NCI-H526 treated with DMSO at 0.1 percent for 48 hours (cell line): ENCODE data around the gene PHF23.
"Not testable (repeated sequence)": the region's sequence is repeated elsewhere in the genome, so short reads cannot be mapped to it uniquely, and the experiment has no call there.

Experiments
- DNase-seq: peaks from one replicate; lab custom pipeline; 2025; lab: John Stamatoyannopoulos, UW

Gene PHF23

DNA sequence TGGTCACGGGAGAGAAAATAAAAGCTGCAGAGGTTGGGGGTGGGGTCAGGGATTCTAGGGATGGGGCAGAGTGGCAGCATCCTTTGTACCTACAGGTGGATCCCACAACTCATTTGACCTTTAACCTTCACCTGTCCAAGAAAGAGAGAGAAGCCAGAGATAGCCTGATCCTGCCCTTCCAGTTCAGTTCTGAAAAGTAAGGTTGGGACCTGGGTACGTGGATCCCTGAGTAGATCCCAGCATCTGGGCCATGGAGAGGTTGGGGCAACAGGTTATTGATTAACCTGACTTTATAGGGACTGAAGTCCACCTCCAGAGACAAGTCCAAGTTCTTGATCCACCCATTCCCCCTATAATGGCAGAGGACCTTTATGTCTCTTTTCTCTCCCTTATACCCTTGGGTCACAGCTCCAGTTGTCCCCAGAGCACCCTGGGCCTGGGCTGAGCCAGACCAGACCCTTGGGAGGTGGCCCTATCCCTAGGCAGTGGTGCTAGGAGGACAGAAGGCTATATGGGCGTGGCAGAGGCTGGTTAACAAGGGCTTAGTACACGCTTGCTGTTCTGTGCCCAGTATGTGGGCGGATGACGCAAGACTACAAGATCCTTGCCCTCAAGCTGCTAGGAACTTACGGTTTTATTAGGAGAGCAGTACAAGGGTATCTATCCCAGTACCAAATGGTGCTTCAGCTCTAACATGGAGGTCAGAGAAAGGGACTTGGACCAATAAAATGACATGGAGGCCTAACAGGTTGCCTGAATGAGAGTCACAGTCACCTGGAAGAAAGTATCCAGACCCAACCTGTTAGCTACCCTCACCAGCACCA is 19.7 kb upstream of the PHF23 start:
- DNase-seq: no peak

DNA sequence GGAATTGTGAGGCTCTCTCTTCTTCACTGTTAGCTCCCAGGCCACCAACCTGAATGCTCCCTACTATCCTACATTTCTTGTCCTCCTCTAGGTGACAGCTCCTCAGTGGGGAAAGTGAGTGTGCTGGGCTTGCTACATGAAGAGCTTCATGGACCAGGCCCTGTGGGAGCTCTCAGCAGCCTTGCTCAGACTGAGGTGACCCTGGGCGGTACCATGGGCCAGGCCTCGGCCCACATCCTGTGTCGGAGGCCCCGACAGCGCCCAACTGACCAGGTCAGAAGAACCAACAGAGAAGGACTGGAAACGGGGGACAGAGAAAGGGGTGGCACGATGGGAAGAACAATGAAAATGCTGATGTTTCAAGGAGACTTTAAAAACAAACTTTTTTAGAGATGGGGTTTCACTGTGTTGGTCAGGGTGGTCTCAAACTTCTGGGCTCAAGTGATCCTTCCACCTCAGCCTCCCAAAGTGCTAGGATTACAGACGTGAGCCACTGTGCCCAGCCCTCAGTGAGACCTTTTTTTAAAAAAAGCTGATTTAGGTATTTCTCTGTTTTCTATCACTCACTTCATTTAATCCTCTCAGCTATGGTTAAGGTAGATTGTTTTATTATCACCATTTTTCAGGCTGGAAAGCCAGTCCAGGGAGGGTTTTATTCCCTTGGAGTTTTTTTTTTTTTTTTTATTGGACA is 17.7 kb upstream of the PHF23 start:
- DNase-seq: no peak

DNA sequence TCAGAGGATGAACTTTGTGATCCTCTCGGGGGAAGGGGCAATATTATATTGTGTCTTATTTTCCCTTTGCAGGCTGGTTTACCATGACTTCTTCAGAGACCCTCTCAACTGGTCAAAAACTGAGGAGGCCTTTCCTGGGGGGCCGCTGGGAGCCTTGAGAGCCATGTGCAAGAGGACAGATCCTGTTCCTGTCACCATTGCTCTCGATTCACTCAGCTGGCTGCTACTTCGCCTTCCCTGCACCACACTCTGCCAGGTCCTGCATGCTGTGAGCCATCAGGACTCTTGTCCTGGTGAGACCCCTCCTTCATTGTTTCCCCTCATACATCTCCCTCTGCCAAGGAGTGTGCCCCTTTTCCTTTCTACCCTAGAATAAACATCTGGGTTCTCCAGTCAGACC is 15.3 kb upstream of the PHF23 start:
- DNase-seq: no peak

DNA sequence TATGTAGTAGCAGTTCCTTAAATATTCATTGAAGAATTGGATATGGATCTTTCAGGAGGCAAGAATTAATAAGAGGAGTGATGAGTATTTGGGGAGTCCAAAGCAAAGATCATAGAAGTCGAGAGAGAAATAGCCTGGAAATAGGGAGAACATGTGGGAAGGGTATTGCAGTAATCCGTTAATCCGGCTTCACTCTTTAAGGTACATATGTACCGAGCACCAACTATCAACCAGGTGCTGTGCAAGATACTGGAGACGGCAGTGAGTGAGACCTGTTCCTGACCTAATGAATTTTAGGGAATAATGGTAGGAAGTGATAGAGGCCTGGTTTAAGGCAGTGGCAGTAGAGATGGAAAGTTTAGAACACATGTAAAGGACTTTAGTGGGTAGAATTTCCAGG is 13.8 kb upstream of the PHF23 start:
- DNase-seq: no peak

DNA sequence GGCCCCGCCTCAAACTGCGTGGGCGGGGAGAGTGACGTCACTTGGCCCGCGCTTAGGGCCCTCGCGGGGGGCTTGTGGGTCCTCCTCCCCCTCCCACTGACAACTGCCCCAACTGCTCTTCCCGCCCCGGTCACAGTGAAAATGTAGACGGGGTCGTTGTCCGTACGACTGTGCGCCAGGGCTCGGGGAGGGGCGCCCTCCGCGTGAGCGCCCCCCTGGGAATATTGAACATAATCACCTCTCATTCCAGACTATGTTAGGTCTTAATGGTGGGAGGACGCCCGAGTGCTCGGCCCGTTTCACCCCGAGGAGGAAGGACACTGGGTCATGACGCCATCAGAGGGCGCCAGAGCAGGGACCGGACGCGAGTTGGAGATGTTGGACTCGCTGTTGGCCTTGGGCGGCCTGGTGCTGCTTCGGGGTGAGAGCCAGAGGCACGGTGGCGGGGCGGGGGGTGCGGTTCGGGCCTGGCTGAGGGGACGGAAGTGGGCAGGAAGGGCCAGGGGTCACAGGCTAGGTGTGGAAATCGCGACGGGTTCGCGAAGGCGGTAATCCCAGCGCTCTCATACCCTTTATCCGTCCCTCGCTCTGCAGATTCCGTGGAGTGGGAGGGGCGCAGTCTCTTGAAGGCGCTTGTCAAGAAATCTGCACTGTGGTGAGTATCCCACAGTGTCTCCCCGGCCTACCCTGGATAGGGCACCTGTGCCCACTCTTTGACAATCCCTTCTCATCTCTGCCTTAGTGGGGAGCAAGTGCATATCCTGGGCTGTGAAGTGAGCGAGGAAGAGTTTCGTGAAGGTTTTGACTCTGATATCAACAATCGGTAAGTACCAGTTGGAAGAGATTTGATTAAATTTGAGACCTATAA is 13.2 kb upstream of the PHF23 start, which contains the start of gene ELP5:
TSS of gene ELP5 (plus strand) at position 40 of the 868 bp plus-strand sequence. CDS start at position 376, 336 bp downstream.
- peak; percentile 72 for DNase-seq

DNA sequence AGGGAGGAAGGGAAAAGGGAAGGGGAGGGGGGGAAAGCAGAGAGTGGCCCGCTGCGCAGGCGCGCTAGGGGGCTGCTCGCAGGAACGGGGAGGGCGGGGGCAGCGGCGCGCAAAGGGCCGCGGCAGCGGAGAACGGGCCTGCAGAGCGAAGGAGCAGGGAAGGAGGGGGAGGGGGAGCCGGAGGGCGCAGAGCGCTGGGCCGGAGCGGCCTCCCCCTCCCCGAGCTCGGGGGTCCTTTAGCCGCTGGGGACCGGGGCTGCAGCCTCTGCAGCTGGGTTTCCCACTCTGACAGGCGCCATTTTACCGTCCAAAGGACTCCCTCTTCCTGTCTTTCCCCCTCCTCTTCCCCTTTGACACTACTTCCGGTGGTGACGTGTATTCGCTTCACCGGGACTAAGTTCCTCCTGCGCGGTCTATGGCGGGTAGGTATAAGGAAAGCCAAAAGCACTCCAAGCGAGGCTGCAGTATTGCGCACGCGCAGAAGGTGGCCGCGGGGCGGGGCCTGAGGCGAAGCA is 12.5 kb upstream of the PHF23 start, which contains the start of gene CTDNEP1:
TSS of gene CTDNEP1 (minus strand) at position 74 of the 515 bp plus-strand sequence. CDS start 438 bp downstream, outside the sequence.
- peak; percentile 94 for DNase-seq

DNA sequence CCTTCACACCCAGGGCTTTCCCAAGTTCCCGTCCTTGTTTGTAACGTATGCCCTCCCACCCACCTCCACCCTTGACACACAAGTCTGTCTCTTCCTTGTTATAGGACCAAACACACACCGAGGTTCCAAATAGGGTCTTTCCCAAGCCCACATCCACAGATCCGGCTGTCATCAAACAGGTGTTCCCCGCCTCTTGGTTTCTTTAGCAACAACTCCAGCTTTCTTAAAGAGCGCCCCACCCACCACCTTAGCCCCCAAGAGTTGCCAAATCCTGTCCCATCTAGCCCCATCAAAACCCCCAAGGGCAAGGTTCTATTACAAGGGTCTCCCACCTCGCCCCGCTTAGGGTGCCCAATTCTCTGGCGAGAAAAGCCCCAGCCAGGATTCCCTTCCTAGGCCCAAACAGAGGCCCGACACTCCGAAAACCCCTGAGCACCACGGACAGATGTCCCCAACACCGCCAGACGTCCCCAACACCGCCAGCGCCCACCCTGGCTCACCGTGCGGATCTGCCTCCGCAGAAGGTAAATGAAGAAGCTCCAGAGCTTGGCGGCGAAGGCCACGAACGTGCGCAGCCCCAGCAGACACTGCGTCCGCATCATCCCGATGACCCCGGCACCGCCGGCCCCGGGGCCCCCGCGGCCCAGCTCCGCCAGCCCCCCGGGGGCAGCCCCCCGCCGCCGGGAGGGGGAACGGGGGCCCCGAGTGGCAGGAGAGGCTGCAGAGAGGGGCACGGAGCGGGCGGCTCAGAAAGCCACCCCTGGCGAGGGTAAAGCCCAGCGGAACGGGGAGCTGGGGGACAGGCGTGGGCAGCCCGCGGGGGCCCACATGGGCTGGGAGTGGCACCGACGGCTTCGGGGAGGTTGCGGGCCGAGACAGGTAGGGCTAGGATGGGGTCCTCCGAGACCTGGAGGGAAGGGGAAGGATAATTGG is 11.7 kb upstream of the PHF23 start:
- DNase-seq: no peak

DNA sequence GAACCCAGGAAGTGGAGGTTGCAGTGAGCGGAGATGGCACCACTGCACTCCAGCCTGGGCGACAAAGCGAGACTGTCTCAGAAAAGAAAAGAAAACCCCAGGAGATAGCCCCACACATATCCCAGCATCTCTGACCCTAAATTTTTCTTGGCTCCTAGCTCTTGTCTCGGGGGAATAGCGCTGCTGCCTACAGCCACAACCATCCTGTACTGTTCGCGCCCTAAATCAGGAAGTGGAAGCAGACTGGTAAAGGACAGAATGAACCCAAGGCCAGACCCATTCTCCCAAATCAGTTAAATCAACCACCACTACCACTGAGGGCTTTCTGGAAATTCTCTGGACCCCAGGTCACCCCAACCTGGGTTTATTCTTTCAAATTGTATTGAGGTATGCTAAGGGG is 10.6 kb upstream of the PHF23 start:
- no peak for DNase-seq

DNA sequence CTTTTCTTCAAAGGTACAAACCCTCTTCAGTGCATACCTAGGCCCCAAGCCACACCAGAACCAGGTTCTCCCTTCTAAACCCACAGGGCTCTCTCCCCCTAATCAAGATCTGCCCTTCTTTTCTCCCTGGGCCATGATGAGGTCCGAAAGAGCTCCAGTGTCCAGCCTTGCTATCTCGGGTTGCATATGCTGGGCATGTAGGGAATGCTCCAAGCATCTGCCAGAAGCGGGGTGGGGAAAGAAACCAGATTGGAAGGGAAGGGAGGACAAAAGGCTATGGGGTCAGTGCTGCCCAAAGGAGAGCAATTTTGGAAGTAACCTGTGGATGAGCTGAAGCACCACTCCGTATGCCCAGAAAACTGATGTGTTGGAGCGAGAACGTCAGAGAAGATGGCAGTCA is 10.0 kb upstream of the PHF23 start:
- DNase-seq: no peak

DNA sequence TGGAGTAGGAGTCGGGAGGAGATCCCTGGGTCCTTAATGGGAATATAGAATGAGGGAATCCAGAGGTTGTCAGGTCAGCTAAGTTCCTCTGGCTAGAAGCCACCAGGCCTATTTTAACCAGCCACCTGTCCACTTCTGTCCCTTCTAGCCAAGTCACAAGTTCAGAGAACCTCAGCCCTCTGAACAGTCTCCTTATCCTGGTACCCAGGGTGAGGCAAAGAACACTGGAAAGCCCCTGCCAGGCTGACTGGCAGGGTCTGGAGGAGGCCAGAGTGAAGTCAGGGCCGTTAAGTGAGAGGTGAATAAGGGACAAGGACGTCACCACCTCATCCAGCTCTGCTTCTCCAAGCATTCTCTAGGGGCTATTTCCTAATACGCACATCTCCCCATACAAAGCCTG is 9.5 kb upstream of the PHF23 start:
- DNase-seq: no peak

DNA sequence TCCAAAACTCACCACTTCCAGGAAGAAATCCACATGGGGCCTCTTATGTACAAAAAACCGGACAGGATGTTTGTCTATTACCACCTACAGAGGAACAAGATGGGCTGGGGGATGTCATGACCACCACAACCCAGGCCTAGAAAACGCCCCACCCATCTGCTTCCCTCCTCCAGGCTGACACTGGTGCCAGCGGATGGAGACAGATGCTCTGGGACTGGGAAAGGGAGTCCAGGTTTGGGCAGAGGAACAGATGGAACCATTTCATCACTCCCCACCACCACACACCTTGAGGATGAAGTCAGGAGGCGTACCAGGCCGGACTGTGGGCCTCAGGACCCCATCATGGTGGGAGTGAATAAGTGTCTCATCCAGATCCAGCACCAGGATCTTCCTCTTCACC is 7.5 kb upstream of the PHF23 start:
- DNase-seq: no peak

DNA sequence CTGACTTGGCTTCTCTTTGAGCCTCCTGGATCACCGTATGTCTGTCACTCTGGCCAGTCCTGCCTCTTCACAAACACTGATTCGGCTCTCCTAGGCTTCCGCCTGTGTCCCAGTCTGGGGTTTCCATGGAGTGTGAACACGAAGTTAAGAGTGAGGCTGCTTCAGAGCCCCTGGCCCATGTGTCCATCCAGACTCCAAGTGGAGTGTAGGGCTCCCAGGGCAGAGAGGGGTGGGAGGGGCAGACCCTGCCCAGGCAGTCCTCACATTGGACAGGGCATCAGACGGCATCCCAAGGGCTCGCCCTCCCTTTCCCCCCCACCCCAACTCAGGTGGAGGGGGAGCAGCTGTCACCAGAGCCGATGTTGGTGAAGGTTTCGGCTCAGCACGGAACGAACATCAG is 4.6 kb upstream of the PHF23 start:
- DNase-seq: not testable (repeated sequence)

DNA sequence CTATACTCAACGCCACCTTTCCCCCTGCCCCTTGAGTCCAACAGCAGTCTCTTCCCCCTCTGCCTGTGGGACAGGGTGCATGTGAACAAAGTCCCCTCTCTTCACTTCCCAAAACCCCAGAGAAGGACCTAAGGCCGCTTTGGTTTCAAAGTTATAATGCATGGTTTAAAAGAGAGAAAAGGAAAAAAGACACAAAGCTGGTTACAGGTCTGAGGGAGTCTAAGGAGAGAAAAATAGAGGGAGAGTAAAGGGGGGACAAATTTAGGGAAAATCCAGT is 4.1 kb upstream of the PHF23 start:
- no peak for DNase-seq

DNA sequence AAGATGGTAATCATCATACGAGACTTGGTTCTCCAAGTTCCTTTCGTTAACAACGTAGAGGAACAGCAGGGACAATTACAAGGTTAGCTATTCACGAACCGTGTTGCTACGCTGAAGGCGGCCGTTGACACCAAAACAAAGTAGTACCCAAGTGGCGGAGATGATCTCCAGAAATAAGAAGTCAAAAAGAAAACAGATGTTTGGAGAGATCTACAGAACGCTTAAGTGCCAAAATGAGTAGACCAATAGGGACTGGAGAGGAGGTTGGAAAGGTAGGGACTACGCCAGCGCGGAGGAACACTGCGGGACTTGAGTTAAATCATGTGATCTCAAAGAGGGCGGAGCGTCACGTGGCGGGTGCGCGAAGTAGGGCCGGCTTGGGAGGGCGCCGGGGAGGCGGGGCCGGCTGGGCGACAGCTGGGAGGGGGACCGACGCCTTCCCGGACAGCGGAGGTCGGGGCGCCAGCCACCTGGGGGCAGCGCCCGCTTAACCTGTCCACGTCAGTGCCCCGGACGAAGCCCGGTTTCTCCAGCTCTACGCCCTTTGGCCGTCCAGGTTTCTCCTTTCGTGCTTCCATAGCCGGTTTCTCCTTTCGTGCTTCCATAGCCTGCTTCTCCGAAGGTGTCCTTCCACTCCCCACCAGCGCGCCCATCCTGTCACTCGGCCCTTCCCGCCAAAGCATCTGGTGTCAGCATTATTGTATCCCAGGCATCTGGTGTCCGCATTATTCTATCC is 3.6 kb upstream of the PHF23 start:
- peak; percentile 72 for DNase-seq

DNA sequence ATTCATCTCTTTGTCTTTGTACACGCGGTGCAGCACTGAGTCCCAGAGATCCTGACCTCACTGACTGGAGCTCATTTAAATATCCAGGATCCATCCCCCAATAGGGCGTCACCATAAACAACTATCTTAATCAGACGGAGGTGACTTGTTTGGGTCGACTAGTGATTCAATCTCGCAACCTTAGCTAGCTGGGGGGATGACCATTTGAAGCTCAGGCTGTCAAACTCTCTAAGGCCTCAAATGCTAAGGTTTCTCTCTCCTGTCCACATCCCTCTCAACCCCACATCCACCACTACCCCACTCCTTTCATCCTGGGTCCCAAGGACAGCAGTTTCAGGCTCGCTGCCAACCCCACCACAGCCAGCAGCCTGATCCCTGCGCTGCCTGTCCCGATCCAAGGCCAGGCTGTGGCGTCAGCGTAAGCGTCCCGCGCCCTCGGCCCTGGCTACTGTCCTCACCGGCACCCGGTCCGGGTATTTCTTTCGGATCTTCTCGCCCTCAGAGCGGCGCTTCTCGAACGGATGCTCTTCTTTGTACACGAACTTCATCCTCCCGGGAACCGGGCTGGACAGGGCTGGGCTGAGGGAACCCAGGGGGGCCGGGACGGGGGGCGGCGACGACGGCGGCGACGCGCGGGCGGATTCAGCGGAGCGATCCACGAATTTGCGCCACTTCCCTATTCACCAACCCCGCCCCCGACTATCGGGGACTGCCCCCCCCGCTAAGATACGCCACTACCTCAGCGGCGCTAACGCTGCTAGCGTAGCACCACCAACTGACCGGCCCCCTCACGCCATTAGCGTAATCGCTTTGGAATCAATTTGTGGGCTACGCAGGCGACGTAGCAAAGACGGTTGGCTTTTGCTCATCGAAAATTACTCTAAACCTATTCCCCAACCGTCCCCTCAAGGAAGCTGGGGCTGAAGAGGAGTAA is 2.8 kb upstream of the PHF23 start, which contains the start of gene GABARAP:
TSS of gene GABARAP (minus strand) at position 667 of the 934 bp plus-strand sequence. CDS start at position 548, 119 bp downstream.
- DNase-seq: peak; percentile 48

DNA sequence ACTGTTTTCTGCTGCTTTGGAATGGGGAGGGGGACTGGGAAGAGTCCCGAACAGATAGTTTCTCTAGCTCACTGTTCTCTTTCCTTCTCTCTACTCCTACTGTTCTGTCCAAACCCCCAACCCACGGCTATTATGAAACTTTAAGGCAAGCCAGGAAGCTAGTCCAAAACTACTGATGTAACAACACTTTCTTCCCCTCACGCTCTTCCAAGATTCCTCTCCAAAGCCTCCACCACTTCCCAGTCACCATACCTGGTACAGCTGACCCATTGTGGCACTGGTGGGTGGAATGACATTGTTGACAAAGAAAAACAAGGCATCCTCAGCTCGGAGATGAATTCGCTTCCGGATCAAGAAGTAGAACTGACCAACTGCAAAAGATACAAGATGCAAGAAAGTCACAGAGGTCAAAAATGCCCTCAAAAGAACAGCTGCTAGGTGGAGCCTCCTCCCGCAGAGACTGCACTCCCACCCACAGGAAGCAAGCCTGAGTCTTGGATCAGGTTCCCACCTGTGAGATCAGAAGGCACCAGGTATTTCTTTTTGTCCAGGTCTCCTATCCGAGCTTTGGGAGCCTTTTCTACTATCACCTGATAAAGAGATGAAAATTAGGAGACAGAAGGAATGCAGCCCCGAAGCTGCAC is 2.0 kb upstream of the PHF23 start:
- DNase-seq: no peak

DNA sequence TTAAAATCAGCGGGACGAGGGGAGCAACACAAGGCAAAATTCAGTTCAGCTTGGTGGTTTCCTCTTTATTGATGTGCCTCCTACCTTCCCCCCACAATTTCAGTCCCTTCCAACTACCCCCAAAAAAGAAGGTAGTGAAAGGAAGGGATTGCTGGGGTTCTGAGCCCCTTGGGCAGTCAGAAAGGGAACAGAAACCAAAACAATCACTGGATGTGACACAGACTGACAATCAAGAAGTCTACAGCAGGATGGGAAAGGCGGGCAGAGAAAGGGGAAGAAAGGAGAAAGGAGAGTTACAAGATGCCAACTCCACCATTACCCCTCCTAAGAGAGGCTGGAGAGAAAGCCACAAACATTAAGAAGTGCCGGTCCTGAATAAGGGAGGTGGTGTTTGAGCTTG is 1.1 kb upstream of the PHF23 start:
- no peak for DNase-seq

DNA sequence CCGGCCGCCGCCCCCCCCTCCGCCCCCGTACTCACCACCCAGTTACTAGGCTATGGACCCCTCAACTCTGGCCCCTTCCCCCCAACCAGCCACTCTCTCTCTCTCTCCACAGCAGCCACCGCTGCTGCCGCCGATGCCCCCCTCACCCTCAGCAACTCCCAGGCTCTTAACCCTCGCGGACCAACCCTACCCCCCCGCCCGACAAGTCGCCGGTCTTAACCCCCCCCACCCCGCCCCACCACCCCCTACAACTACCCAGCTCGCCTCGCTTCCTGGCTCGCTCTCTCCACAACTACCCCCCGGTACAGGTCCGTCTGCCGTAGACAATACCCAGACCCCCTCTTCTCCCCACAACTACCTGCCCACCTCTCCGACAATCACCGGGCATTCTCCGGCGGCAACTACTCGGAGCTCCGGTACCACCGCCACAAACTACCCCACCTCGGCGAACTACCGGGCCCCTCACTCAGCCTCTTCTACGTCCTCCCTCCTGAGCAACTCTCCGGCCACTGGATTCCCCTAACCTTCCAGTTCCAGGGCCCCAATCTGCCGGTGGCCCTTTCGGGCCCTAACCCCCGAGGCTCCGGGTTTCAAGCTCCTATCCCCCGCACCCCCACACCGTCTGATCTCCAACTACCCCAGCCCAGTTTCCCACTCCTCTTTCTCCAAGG is 702 bp downstream of the PHF23 start:
- DNase-seq: no peak
